Limb (tissue), 2 donors: Measurements from ENCODE around the gene CCP110.

ENCODE experiments used
- DNase-seq, 2 donors: peaks; one replicate each; pipeline ENCODE4 v3.0.0-alpha.2; 2016; ENCODE audit errors: extremely low spot score in 2 of 2

Gene CCP110

DNA sequence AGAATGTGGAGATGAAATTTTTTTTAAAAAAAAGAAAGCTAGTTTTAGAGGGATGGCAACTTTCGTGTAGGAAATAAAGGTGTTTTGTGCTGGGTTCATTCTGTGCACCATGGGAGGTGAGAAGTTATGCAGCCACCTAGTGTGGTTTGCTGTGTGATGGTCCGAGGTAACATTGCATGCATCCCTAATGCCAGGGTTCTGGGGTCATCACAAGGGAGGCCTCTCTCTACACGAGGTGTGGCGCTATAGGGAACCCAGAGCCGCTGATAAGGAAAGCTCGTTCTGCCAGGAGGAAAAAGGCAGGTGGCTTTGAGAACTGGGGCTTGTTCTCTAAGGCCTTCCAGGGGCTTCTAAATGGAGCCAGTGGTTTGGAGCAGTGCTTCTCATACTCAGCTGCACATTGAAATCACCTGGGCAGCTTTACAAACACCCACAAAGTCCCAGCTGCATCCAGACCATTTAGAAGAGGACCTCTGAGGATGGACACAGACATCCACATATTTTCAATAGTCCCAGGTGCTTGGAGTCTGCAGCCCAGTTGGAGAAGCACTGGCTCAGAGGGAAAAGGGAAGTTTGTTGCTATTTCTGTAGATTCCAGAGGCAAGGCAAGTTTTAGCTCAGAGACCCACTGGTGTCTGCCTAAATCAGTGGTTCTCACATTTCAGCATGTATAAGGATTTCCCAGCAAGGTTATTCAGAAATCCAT is 75.2 kb downstream of the CCP110 start:
- DNase-seq, result no peak

DNA sequence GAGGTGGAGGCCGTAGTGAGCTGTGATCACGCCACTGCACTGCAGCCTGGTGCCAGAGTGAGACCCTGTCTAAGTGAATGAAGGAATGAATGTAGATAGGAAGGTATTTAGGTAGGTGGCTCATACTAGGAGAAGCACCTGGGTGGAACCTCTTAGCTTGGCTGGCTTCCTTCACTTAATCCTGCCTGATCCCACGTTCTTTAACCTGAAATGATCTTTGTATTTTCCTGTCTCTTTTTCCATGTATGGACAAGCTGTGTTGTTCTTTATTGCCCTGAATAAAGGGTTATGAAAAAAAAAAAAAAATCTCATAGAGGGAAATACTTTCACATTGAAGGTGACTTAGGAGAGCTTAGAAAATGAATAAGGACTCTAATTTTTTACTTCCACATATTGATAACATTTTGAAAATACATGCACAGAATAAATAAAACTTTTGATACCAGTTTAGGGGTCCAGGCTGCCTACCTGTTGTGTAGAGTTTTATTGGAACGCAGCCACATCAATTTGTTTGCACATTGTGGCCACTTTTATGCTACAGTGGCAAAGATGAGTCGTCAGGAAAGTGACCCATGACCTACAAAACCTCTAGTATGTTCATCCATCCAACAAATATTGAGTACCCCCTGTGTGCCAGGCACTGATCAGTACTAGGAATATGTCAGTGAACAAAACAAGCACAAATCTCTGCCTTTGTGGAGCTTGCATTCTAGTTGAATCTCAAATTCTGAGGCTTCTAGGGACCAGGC is 76.4 kb downstream of the CCP110 start:
- no peak for DNase-seq

DNA sequence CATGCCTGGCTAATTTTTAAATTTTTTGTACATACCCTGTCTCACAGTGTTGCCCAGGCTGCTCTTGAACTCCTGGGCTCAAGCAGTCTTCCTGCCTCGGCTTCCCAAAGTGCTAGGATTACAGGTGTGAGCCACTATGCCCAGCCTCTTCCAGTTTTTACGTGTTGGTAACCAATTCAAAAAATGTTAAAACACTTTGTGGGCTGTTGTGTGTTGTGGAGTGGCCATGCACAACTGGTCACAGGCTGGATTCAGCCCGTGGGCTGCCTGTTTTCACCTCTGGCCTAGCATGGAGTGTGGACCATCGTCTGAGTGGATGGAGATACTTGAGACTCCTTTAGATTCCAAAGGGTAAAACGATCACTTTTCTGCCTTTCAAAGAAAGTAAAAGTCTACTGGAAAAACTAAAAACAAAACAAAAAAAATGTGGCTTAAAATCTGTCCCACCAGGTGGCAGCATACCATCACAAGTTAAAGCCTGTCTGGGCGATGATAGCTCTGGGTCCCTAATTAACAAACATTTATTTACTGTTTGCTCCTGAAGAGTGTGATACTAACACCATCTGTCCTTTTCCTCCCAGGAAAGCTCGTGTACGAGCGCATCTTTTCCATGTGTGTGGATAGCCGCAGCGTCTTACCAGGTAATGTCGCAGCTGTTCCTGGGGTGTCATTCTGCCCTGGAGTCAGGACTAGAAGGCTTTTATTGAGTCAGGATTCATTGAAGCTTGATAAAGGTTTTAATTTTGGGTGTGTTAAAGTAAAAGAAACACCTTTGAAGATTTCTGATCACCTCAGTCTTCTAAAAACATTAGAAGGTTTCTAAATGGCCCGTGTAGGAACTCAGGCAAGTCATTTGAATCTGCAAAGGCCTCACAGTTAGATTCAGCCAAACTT is 77.6 kb downstream of the CCP110 start:
- peak; percentile 38 to 55 for DNase-seq
